GM21619 (cell line): ENCODE data around the gene FRMD5.

Source experiments
- ATAC-seq: cut with Tn5 transposase; IDR thresholded peaks from one replicate; pipeline ENCODE4 v1.9.1; 2021; ENCODE audit not compliant: unreplicated experiment

FRMD5 gene

DNA sequence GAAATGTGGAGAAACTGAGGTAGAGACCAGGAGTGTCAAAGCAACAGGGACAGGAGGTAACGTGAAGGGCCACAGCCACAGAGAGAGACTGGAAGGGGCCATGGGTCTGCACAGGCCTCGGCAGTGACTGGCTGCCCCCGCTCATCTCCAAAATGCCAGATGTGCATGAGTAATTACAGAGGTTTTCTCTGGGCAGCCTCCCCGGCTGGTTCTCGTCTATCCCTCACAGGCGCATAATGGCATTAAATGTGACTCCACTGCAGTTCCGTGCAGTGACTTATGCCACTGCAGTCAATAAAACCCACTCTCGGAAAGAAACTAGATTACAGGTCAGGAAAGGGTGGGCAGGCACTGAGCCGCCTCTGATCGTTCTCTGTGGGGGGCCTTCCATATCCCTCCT, 293.6 kb downstream of the FRMD5 start:
- no peak for ATAC-seq

DNA sequence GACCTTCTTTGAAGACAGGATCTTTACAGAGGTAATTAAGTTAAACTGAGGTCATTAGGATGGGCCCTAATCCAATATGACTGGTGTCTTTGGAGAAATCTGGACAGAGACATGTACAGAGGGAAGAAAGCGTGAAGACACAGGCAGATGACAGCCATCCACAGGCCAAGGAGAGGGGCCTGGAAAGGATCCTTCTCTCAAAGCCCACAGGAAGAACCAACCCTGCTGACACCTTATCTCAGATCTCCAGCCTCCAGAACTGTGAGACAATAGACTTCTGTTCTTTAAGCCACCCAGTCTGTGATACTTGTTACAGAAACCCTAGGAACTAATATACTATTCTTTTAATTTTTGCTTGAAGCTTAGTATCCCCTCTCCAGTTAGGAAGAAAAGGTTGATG, 294.1 kb downstream of the FRMD5 start:
- ATAC-seq: no peak

DNA sequence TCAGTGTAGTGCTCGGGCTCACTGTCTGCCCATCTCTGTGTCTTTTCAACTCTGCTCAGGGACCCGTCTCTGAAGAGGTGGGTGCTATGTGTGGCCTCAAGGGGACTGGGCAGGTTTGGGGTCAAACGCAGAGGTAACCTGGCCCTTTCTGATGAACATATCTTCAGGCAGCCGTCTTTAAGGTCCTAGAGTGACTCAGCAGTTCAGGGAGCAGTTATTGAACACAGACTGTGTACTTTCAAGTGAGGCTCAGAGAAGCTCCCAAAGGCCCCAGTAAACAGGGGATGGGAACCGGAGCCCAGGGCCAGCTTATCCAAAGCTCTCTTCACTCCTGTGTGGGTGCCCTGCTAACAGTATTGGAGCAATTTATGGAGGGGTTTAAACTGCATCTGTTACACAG, 295.1 kb downstream of the FRMD5 start:
- no peak for ATAC-seq

DNA sequence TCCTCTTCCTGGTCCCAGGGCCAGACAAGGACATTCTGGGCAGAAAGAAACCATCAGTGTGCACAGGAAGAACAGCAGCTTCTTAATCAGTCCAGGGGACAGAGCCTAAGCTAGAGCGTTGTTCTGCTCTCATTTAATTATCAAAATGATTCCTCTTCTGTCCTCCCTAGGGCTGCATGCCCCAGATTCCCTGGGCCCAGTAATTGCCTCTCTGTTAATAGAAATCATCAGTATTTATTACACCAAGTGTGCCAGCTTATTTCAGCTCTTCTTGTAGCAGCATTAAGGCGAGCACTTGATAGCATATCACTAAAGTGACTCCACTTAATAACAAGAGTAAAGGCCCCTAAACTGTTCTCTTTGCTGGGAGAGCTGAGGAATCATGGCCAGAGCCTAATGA, 296.2 kb downstream of the FRMD5 start:
- no peak for ATAC-seq

DNA sequence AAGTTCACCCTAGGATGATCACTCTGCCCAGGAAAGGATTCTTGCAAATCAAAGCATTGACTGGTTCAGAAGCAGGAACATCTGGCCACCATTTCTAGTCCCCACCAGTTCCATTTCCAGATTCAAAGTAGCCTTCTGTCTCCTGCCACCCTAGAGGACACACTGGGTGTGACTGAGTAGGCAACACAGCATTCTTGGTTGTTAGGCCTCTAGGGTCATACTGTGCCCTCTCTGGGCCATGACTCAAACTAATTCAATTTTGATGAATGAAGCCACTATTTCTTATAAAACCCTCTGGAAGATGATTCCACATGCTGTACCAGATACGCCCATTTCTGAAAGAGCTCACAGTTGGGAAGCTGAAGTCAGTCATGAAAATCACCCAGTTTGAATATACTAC, 298.5 kb downstream of the FRMD5 start:
- no peak for ATAC-seq

DNA sequence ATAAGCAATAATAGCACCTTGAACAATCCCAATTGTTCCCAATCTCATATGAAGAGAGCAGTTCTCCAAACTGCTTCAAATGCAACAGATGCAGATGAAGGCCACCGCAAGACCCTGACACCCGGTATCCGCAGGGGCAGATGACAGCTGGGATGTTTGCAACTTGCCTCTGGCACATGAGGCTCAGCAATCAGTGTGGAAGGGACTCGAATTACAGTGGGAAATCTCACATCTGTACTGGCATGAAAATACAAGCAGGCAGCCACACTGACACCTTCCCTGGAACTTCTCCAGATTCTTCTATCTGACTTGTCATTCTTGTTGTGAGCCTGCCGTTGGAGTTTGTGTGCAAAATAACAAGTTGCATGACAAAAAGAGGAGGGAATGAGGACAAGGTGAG, 299.5 kb downstream of the FRMD5 start:
- no peak for ATAC-seq

- ATAC-seq: no peak
These were observed 301.1 kb downstream of the FRMD5 start for GRCh38 chr15:43893956-43894355.

GRCh38 chr15:43889042-43889441, 306.0 kb downstream of the FRMD5 start:
- ATAC-seq: no peak

DNA sequence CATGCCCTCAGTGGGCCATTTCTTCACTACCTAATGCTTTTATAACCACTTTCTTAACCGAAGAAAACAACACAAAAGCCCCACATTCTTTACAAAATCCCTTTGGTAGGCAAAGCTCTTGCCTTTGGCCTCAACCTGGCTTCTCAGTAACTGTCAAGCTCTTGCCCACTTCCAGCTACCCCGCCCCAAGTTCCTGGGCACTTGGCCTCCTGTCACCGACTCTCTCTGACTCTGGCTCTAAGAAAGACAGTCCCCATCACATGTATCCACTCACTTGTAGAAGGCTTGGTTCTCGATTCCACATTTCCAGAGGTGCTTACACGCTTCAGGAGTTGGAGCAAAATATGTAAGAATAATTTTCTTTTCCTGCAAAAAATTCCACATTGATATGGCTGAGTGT, 307.2 kb downstream of the FRMD5 start:
- no peak for ATAC-seq

DNA sequence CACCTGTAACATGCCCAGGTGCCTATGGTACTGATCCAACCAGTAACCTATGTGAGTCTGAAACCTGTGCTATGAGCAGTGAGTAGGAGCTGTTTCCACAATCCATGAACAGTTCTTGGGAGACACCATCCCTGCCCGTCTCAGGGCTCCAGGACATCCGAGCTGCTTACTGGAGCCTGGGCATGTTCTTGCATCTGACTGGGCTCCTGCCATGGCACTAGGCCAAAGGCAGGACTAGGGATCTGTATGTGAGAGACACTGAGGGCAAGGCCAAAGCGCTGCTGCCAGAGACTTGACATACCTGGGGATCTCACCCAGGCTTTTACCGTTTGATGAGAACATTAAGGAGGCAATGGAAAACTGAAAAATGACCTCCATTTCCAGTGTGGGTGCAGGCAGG, 308.5 kb downstream of the FRMD5 start:
- ATAC-seq: no peak

- no peak for ATAC-seq
These were observed 311.5 kb downstream of the FRMD5 start for GRCh38 chr15:43883571-43883970.

GRCh38 chr15:43881944-43882343, 313.1 kb downstream of the FRMD5 start:
- no peak for ATAC-seq

DNA sequence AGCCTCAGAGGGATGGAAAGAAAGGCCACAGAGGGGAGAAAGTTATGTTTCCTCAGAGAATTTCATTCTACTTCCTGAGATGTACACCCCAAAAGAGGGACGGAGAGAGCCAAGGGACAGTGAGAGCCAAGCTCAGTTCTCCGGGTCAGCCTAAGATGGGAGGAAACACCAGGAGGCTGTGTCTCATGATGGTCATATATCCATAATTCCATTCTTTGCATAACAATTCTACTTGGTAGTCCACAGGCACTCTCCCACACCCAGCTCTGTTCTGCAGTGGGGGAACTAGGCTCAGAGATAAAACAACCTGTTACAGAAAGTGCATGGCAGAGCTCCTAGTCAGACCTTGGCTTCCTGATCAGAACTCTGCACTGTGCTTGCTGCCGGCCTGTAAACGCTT, 313.8 kb downstream of the FRMD5 start:
- no peak for ATAC-seq

DNA sequence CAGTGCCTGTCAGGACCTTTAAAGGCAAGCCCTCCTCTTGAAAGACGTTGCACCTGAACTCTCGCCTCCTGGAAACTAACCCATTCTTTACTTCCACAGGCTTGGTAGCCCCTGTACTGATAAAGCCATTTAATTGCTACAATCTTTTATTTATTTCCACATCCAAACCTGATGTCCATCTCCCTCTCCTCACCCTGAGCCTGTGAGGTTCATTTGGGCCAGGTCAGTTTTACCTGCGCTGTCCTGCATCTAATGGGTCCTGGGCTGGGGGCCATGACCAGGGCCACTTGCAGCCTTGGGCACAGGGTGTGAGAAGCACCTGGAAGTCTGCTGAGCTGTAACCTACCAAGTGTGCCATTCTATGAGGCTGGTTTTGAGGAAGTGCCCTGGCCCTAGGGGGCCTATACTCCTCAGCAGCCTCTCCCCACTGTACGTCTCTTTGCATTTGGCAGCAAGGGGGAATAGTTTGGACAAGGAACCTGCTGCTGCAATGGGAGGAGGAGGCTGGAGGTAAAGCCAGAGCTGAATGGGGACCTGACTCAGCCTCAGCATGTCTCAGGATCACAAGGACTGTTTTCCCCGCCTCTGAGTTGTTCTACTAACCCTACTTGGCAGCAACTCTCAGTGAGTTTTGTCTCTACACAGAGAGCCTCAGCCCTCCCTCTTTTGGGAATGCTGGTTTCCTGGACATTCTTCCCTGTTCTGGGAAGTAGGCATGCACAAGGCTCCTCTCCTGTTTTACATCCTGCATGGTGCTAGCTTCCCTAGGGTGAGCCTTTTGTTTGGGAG, 314.5 kb downstream of the FRMD5 start:
- ATAC-seq: no peak

- ATAC-seq: no peak
These were observed 315.4 kb downstream of the FRMD5 start for GRCh38 chr15:43879386-43880355.

DNA sequence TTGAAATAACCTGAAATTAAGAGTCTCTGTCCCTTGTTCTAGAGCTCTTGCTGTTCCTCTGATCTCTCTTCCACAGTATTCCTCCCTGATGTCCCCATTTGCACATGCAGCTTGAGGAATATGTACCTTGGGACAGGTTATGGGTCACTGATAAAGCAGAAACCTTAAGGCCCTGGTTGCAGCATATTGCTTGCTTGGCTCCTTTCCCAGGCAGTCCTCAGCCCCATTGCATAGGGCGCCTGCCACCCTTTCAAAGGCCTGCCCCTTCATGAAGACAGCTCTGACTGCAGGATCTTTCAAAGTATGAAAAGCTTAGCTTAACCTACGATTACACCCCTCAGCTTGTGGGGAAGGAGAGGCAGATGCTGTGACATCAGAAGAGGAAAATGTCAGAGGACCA, 316.6 kb downstream of the FRMD5 start:
- ATAC-seq: no peak

GRCh38 chr15:43877371-43877770, 317.7 kb downstream of the FRMD5 start:
- no peak for ATAC-seq

DNA sequence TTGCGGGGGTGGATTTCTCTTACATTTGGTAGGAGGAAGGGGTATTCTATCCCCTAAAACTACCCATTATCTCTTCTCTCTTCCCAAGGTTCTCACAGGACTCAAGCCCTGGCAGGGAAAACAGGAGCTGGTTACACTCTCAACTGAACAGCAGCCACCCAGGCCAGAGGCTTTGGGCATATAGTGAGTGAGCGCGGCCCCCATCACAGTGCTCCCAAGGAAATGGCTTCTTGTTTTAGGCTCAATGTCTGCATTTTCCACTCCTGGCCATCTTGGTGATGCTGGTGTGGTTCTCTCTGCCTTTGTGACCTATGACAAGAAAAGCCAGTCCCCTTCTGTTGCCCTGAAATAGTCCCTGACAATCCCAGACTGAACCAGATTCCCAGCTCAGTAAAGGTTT, 318.2 kb downstream of the FRMD5 start:
- no peak for ATAC-seq

GRCh38 chr15:43873651-43874050, 321.4 kb downstream of the FRMD5 start:
- ATAC-seq: no peak

- no peak for ATAC-seq
These were observed 322.6 kb downstream of the FRMD5 start for GRCh38 chr15:43872416-43873020.

- no peak for ATAC-seq
These were observed 323.2 kb downstream of the FRMD5 start for GRCh38 chr15:43871835-43872234.

- no peak for ATAC-seq
These were observed 326.7 kb downstream of the FRMD5 start for GRCh38 chr15:43868406-43868805.
